ENCODE measurements around the gene TRIM7. TPM values are rescaled to one million over a fixed set of nuclear protein-coding genes. Genes with fewer than 3 reads are reported as not detected.
A peak's percentile ranks its signal among the peaks of the same experiment; 100 is the strongest.
"Not testable (repeated sequence)": the region's sequence is repeated elsewhere in the genome, so short reads cannot be mapped to it uniquely, and the experiment has no call there.

The TRIM7 gene
- polyA plus RNA-seq, 1 donor (not counting 4 experiments of a cell fraction or from before 2014, with no cell fraction given), result 27.6 TPM

GRCh38 chr5:181182651-181183050 is 22.3 kb downstream of the TRIM7 start:
- Histone ChIP-seq H3K9ac (ENCODE audit: control insufficient read depth, extremely low read depth, insufficient read depth, low read length) (no peak overlapping the region), H3K9me3 (ENCODE audit: control insufficient read depth, low read depth, low read length) (no peaks in the 10 kb centered on the region), H3K4me2 (ENCODE audit: control insufficient read depth, extremely low read depth, insufficient read depth, low read depth, low read length) (no peak overlapping the region), H2AFZ (ENCODE audit: control insufficient read depth, low read length) (no peak overlapping the region), H3K36me3 (ENCODE audit: control insufficient read depth in 2 of 2, extremely low read depth in 1 of 2, insufficient read depth in 2 of 2, low read length in 2 of 2) (no peaks in the 10 kb centered on the region), H3K4me1 (ENCODE audit: control insufficient read depth, extremely low read depth, insufficient read depth, low read length) (peaks cover 7% of the 10 kb centered on the region), H3K27ac (ENCODE audit: control insufficient read depth, insufficient read depth, low read length) (no peak overlapping the region), H3K4me3 (ENCODE audit: control insufficient read depth in 2 of 3, extremely low read depth in 1 of 3, insufficient read depth in 2 of 3, low read depth in 1 of 3, low read length in 3 of 3) (no peak overlapping the region), H4K20me1 (ENCODE audit: control insufficient read depth, extremely low read depth, insufficient read depth, low read length) (peaks cover under 1% of the 10 kb centered on the region), H3K9me1 (ENCODE audit: control insufficient read depth, extremely low read depth, insufficient read depth, low read length) (no peaks in the 10 kb centered on the region), H3K79me2 (ENCODE audit: control insufficient read depth, insufficient read depth, low read length) (no peaks in the 10 kb centered on the region), H3K27me3 (ENCODE audit: control insufficient read depth, extremely low read depth, insufficient read depth, low read length) (no peaks in the 10 kb centered on the region)
- dilution Hi-C loops (cut with MboI; ENCODE audit: extremely low pct_ligation_motif_present, low sequenced_read_pairs), result no loop called here
- no peak for FAIRE-seq
- TF ChIP-seq EZH2 (IDR thresholded peaks at IDR 0.05; ENCODE audit: low read length), result no peak
- no peak for TF ChIP-seq CTCF (optimal IDR thresholded peaks at IDR 0.05 in 1 of 3, IDR thresholded peaks at IDR 0.05 in 1 of 3, conservative IDR thresholded peaks at IDR 0.05 in 1 of 3; ENCODE audit: extremely low read depth in 1 of 3, insufficient read depth in 2 of 3, low read length in 3 of 3)
- DNase-seq (ENCODE audit: low read depth, low spot score), result no peak

GRCh38 chr5:181181650-181182565 is 23.1 kb downstream of the TRIM7 start:
- Histone ChIP-seq H4K20me1 (ENCODE audit: control insufficient read depth, extremely low read depth, insufficient read depth, low read length) (no peaks in the 10 kb centered on the region), H3K79me2 (ENCODE audit: control insufficient read depth, insufficient read depth, low read length) (no peaks in the 10 kb centered on the region), H3K9me1 (ENCODE audit: control insufficient read depth, extremely low read depth, insufficient read depth, low read length) (no peaks in the 10 kb centered on the region), H3K36me3 (ENCODE audit: control insufficient read depth in 2 of 2, extremely low read depth in 1 of 2, insufficient read depth in 2 of 2, low read length in 2 of 2) (no peaks in the 10 kb centered on the region), H3K9ac (ENCODE audit: control insufficient read depth, extremely low read depth, insufficient read depth, low read length) (no peak overlapping the region), H3K4me2 (ENCODE audit: control insufficient read depth, extremely low read depth, insufficient read depth, low read depth, low read length) (no peak overlapping the region), H3K27ac (ENCODE audit: control insufficient read depth, insufficient read depth, low read length) (no peak overlapping the region), H2AFZ (ENCODE audit: control insufficient read depth, low read length) (no peak overlapping the region), H3K4me1 (ENCODE audit: control insufficient read depth, extremely low read depth, insufficient read depth, low read length) (peaks cover 5% of the 10 kb centered on the region), H3K27me3 (ENCODE audit: control insufficient read depth, extremely low read depth, insufficient read depth, low read length) (no peaks in the 10 kb centered on the region), H3K9me3 (ENCODE audit: control insufficient read depth, low read depth, low read length) (no peaks in the 10 kb centered on the region), H3K4me3 (ENCODE audit: control insufficient read depth in 2 of 3, extremely low read depth in 1 of 3, insufficient read depth in 2 of 3, low read depth in 1 of 3, low read length in 3 of 3) (no peak overlapping the region)
- FAIRE-seq, result no peak
- dilution Hi-C loops (cut with MboI; ENCODE audit: extremely low pct_ligation_motif_present, low sequenced_read_pairs), result no loop called here
- no peak for DNase-seq (ENCODE audit: low read depth, low spot score)
- TF ChIP-seq EZH2 (IDR thresholded peaks at IDR 0.05; ENCODE audit: low read length) (no peak), CTCF (optimal IDR thresholded peaks at IDR 0.05 in 1 of 3, IDR thresholded peaks at IDR 0.05 in 1 of 3, conservative IDR thresholded peaks at IDR 0.05 in 1 of 3; ENCODE audit: extremely low read depth in 1 of 3, insufficient read depth in 2 of 3, low read length in 3 of 3) (peak in 2 of 3 experiments; percentile 73 to 82)

DNA sequence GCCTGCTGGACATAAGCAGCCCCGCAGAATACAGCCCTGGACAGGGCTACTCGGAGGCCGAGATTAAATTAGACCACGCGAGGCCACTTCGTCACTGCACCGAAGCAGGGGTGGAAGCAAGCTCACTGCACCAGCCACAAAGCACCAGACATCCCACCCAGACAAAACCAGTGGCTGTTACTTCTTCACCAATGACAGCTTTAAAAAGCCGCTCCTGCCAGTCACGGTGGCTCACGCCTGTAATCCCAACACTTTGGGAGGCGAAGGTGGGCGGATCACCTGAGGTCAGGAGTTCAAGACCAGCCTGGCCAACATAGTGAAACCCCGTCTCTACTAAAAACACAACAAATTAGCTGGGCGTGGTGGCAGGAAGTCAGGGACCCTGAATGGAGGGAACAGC is 27.4 kb downstream of the TRIM7 start:
- H2AFZ ChIP-seq (ENCODE audit: control insufficient read depth, low read length); H3K27me3 ChIP-seq (ENCODE audit: control insufficient read depth, extremely low read depth, insufficient read depth, low read length); H3K27ac ChIP-seq (ENCODE audit: control insufficient read depth, insufficient read depth, low read length); dilution Hi-C loops (cut with MboI; ENCODE audit: extremely low pct_ligation_motif_present, low sequenced_read_pairs); H3K9ac ChIP-seq (ENCODE audit: control insufficient read depth, extremely low read depth, insufficient read depth, low read length); FAIRE-seq; H3K9me1 ChIP-seq (ENCODE audit: control insufficient read depth, extremely low read depth, insufficient read depth, low read length); H3K4me3 ChIP-seq (ENCODE audit: control insufficient read depth in 2 of 3, extremely low read depth in 1 of 3, insufficient read depth in 2 of 3, low read depth in 1 of 3, low read length in 3 of 3); H3K4me1 ChIP-seq (ENCODE audit: control insufficient read depth, extremely low read depth, insufficient read depth, low read length); H3K36me3 ChIP-seq (ENCODE audit: control insufficient read depth in 2 of 2, extremely low read depth in 1 of 2, insufficient read depth in 2 of 2, low read length in 2 of 2); H4K20me1 ChIP-seq (ENCODE audit: control insufficient read depth, extremely low read depth, insufficient read depth, low read length); DNase-seq (ENCODE audit: low read depth, low spot score); H3K4me2 ChIP-seq (ENCODE audit: control insufficient read depth, extremely low read depth, insufficient read depth, low read depth, low read length); H3K79me2 ChIP-seq (ENCODE audit: control insufficient read depth, insufficient read depth, low read length); H3K9me3 ChIP-seq (ENCODE audit: control insufficient read depth, low read depth, low read length): not testable (repeated sequence)

Data from keratinocyte (primary cell).